Smooth muscle cell (in vitro differentiated cells): ENCODE measurements around the gene CLPTM1. TPM values are rescaled to one million over a fixed set of nuclear protein-coding genes. Genes with fewer than 3 reads are reported as not detected.

ENCODE experiments used
- DNase-seq: peaks from one replicate; lab custom pipeline; 2025; ENCODE audit not compliant: unreplicated experiment; lab: John Stamatoyannopoulos, UW
- H2AFZ ChIP-seq: fragments of 200-600 bp; sonication (generic); 2 replicates; pipeline ENCODE4 v1.6.0; 2016; ENCODE audit warnings: antibody characterized with exemption, low read depth, mild to moderate bottlenecking
- H3F3A ChIP-seq: fragments of 200-600 bp; sonication (generic); 2 replicates; pipeline ENCODE4 v1.6.0; 2017; ENCODE audit warnings: antibody characterized with exemption, low read depth
- H3K27ac ChIP-seq: fragments of 200-600 bp; sonication (generic); 2 replicates; pipeline ENCODE4 v1.5.1; 2016; ENCODE audit warnings: low read depth, mild to moderate bottlenecking
- H3K27me3 ChIP-seq: fragments of 200-600 bp; sonication (generic); 2 replicates; pipeline ENCODE4 v1.6.1; 2016; ENCODE audit warnings: low read depth, mild to moderate bottlenecking
- H3K36me3 ChIP-seq: fragments of 200-600 bp; sonication (generic); 2 replicates; pipeline ENCODE4 v1.5.1; 2016; ENCODE audit warnings: low read depth
- H3K4me1 ChIP-seq: fragments of 200-600 bp; sonication (generic); 2 replicates; pipeline ENCODE4 v1.5.1; 2016; ENCODE audit warnings: low read depth
- H3K4me2 ChIP-seq: fragments of 200-600 bp; sonication (generic); 2 replicates; pipeline ENCODE4 v1.6.0; 2016; ENCODE audit warnings: mild to moderate bottlenecking
- H3K4me3 ChIP-seq: fragments of 200-600 bp; sonication (generic); 2 replicates; pipeline ENCODE4 v1.5.1; 2016; ENCODE audit warnings: mild to moderate bottlenecking
- H3K79me2 ChIP-seq: fragments of 200-600 bp; sonication (generic); 2 replicates; pipeline ENCODE4 v1.6.0; 2016; ENCODE audit warnings: low read depth, mild to moderate bottlenecking
- H3K9ac ChIP-seq: fragments of 200-600 bp; sonication (generic); 2 replicates; pipeline ENCODE4 v1.6.0; 2016; ENCODE audit warnings: low read depth
- H3K9me3 ChIP-seq: fragments of 200-600 bp; sonication (generic); replicated peaks from 2 replicates; pipeline ENCODE4 v1.5.1; 2016; ENCODE audit warnings: low read depth
- H4K20me1 ChIP-seq: fragments of 200-600 bp; sonication (generic); 2 replicates; pipeline ENCODE4 v1.6.0; 2016; ENCODE audit warnings: low read depth
- WGBS: methylation state at CpG from one replicate; pipeline ENCODE4 v1.1.7; 2016; ENCODE audit warnings: low lambda C conversion rate; 5-methylcytosine and 5-hydroxymethylcytosine counted together
- polyA plus RNA-seq: library from polyadenylated mRNA; unstranded; fragments of >200 nt; fragmentation: Nextera tagmentation; extraction: Ambion mirVana; gene quantifications from 2 replicates; pipeline ENCODE4 v1.2.1, GENCODE V29; 2016
- total RNA-seq: library from RNA; depleted of rRNA; stranded (reverse); fragments of >200 nt; gene quantifications from 2 replicates; pipeline ENCODE4 v1.2.3, GENCODE V29; 2014
- TF ChIP-seq, protein P1 (sequence below): fragments of 200-600 bp; sonication (generic); IDR thresholded peaks from 2 replicates; pipeline ENCODE4 v1.5.1; 2017; ENCODE audit warnings: borderline replicate concordance, mild to moderate bottlenecking, antibody characterized with exemption; ENCODE audit not compliant: insufficient read depth, poor library complexity, severe bottlenecking

Gene CLPTM1
- total and polyA plus RNA-seq, 2 experiments from 2014 or later, result 41.9 to 62.1 TPM

DNA sequence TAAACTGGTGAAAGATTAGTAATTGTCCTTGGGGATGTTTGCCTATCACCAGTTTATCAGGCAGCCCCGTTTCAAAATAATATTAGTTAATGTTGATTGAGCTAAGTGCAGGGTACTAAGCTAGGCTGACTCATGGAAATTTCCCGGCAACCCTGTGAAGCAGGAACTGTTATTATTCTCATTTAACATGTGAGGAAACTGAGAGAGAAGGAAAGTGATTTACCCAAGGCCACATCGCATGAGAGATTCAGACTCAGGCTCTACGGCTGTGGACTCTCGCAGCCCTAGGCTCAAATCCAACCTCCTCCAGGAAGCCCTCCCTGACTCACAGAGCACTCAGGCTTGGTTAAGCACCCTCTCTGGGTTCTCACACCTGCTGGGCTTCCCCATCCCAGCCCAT lies 19.7 kb downstream of the CLPTM1 start:
- no peaks in the 10 kb centered on the region for H3F3A ChIP-seq
- H3K9ac ChIP-seq, result no peak overlapping the region
- no peaks in the 10 kb centered on the region for H3K79me2 ChIP-seq
- TF ChIP-seq, protein P1, sequence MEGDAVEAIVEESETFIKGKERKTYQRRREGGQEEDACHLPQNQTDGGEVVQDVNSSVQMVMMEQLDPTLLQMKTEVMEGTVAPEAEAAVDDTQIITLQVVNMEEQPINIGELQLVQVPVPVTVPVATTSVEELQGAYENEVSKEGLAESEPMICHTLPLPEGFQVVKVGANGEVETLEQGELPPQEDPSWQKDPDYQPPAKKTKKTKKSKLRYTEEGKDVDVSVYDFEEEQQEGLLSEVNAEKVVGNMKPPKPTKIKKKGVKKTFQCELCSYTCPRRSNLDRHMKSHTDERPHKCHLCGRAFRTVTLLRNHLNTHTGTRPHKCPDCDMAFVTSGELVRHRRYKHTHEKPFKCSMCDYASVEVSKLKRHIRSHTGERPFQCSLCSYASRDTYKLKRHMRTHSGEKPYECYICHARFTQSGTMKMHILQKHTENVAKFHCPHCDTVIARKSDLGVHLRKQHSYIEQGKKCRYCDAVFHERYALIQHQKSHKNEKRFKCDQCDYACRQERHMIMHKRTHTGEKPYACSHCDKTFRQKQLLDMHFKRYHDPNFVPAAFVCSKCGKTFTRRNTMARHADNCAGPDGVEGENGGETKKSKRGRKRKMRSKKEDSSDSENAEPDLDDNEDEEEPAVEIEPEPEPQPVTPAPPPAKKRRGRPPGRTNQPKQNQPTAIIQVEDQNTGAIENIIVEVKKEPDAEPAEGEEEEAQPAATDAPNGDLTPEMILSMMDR, result no peak
- WGBS, result 93% methylated on average over 5 of the region's 5 CpGs
- H3K27ac ChIP-seq, result no peak overlapping the region
- peaks cover 23% of the 10 kb centered on the region for H4K20me1 ChIP-seq
- H3K9me3 ChIP-seq, result no peaks in the 10 kb centered on the region
- H3K4me3 ChIP-seq, result no peak overlapping the region
- H3K27me3 ChIP-seq, result no peaks in the 10 kb centered on the region
- no peak overlapping the region for H2AFZ ChIP-seq
- DNase-seq, result no peak
- peaks cover 10% of the 10 kb centered on the region for H3K36me3 ChIP-seq
- no peaks in the 10 kb centered on the region for H3K4me1 ChIP-seq
- no peak overlapping the region for H3K4me2 ChIP-seq

GRCh38 chr19:44975444-44975843 lies 20.3 kb downstream of the CLPTM1 start:
- Histone ChIP-seq H3F3A (no peaks in the 10 kb centered on the region), H3K79me2 (no peaks in the 10 kb centered on the region), H3K27ac (no peak overlapping the region), H3K4me1 (no peaks in the 10 kb centered on the region), H3K4me3 (no peak overlapping the region), H3K4me2 (no peak overlapping the region), H3K27me3 (no peaks in the 10 kb centered on the region), H3K9ac (no peak overlapping the region), H3K9me3 (no peaks in the 10 kb centered on the region), H3K36me3 (peaks cover 10% of the 10 kb centered on the region), H2AFZ (no peak overlapping the region), H4K20me1 (peaks cover 20% of the 10 kb centered on the region)
- DNase-seq, result no peak
- TF ChIP-seq, protein P1, result no peak
- WGBS, result 99% methylated on average over 4 of the region's 4 CpGs

- Histone ChIP-seq H2AFZ (no peak overlapping the region), H3K4me3 (no peak overlapping the region), H3K9ac (no peak overlapping the region), H3K36me3 (no peaks in the 10 kb centered on the region), H3K27ac (no peak overlapping the region), H4K20me1 (no peaks in the 10 kb centered on the region), H3K79me2 (no peaks in the 10 kb centered on the region), H3K27me3 (no peaks in the 10 kb centered on the region), H3K4me2 (no peak overlapping the region), H3K9me3 (no peaks in the 10 kb centered on the region), H3K4me1 (no peaks in the 10 kb centered on the region), H3F3A (no peaks in the 10 kb centered on the region)
- 97% methylated on average over 9 of the region's 9 CpGs for WGBS
- no peak for DNase-seq
- TF ChIP-seq, protein P1, result no peak
Measured at GRCh38 chr19:44984005-44984404, 28.8 kb downstream of the CLPTM1 start.

GRCh38 chr19:44985445-44985844 lies 30.3 kb downstream of the CLPTM1 start:
- no peaks in the 10 kb centered on the region for H3K36me3 ChIP-seq
- no peak overlapping the region for H2AFZ ChIP-seq
- DNase-seq, result no peak
- H3K79me2 ChIP-seq, result no peaks in the 10 kb centered on the region
- WGBS, result 98% methylated on average over 4 of the region's 4 CpGs
- no peaks in the 10 kb centered on the region for H4K20me1 ChIP-seq
- TF ChIP-seq, protein P1, result no peak
- no peak overlapping the region for H3K4me2 ChIP-seq
- H3K27ac ChIP-seq, result no peak overlapping the region
- H3K4me3 ChIP-seq, result no peak overlapping the region
- no peaks in the 10 kb centered on the region for H3K4me1 ChIP-seq
- H3K9ac ChIP-seq, result no peak overlapping the region
- no peaks in the 10 kb centered on the region for H3K27me3 ChIP-seq
- H3K9me3 ChIP-seq, result no peaks in the 10 kb centered on the region
- H3F3A ChIP-seq, result no peaks in the 10 kb centered on the region
